CD4-positive, alpha-beta T cell treated with Interleukin-6 for 4 hours (primary cell): Measurements from ENCODE around the gene CELF4.

Experiments
- DNase-seq: peaks from one replicate; pipeline ENCODE4 v3.0.0-alpha.2; 2020; ENCODE audit warnings: mixed read lengths

CELF4 gene

DNA sequence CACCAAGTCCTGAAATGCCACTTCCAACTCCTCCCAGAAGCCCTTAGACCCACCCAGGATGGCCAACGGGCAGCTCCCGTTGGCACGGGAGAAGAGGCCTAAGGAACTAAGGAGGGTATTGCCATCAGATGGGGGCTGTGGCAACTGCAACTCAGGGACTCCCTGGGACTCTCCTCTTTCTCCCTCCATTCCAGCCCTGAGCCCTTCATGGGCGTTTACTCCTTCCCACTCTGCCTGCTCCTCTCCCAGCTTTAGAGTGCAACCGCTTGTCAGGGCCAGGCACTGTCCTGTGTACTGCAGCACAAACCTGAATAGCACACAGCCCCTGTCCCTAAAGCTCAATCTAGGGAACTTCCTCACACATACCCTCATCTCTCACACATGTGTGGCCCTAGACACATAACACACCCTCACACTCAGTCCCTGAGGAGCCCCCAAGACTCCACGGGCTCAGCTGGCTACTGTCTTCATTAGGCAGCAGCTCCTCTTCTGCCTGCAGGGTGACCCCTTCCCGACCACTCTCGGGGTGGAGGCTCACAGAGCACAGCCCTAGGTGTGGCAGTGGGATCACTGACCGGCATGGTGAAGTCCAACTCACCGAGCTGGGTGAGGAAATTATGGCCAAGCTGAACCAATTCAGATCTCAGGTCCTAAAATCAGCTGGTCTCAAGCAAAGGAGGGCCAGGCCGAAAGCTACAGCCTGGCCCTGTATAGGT is 316.3 kb downstream of the CELF4 start:
- no peak for DNase-seq

DNA sequence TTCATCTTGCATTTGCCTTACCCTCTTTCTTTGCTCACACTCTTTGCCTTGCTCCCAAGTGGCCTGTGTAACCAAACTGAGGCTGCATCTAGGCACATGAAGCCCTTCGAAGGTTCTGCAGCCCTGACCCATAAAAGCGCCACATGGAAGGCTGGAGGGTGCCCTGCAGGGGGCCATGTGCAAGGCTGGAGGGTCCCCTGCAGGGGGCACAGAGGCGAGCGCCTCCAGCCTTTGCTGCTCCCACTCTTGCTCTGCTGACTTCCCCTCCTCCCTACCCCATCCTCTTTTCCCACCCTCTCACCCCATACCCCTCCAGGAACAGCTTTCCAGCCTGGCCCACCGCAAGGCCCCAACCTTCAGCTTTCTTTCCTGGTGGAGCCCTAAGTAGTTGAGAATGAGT is 317.3 kb downstream of the CELF4 start:
- no peak for DNase-seq

DNA sequence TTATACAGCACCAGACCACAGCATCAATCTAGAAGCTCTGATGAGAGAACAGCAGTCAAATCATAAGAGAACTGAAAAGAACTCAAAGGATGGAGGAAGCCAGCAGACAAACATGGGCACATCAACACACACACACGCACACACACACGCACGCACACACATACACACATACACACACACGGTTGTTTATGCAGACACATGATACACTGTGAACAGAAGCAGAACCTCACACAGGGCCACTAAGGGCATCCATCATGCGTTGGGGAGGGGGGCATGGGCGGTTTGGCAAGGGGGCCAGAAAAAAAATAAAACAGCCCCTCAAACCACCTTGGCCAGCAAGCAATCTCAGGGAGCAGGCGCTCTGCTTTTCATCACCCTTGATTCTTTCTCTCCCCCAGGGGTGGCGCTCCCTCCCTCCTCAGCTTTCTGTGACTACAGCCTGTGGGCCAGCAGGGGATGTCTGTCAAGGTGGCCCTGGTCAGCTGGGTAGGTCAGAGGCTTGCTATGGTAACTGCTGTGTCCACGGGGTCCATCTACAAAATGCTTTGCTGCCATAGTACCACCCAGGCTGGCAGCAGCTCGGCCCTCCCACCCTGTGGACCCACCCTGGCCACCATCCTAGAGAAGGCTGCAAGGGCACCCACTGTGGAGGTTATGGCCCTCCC is 318.0 kb downstream of the CELF4 start:
- no peak for DNase-seq

DNA sequence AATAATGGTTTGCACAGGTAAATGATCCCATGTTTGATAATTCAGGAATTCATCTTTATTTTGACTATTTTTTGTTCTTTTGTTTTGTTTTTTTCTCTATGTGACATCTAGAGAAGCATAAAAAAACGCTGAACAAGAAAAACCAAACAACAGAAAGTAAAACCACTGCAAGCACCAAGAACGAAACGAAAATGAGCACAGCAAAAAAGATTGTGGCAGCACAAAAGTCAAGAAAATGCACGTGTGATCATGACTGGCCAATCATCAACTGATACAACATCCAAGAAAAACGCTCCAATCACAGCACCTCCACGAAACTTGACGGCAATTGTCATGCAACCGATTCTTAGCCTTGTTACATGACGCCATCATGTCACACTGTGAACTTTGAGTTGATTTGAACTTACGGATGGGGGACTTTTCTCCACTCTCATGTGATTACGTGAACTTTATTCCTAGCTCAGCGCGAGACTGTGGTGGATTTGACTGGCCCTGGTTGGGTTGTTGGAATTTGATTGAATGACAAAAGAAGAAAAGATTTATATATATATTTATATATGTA is 318.7 kb downstream of the CELF4 start:
- no peak for DNase-seq

DNA sequence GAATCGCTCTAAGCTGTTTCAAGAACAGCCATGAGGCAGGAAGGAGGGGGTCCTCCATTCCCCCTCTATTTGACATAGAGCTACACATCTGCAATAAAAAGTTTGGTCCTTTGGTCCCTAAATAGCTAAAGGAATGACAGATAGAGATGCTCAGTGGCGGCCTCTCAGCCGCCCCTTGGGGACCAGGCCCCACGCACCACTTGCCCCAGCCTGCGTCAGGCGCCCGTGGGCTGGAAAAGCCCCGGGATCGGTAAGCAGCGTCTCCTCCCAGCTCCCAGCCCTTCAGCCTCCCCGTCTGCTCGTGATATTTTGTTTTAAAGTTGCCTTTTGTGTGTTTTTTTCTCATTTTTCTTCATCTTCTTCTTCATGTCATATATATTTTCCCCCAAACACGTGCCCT is 321.0 kb downstream of the CELF4 start:
- no peak for DNase-seq

DNA sequence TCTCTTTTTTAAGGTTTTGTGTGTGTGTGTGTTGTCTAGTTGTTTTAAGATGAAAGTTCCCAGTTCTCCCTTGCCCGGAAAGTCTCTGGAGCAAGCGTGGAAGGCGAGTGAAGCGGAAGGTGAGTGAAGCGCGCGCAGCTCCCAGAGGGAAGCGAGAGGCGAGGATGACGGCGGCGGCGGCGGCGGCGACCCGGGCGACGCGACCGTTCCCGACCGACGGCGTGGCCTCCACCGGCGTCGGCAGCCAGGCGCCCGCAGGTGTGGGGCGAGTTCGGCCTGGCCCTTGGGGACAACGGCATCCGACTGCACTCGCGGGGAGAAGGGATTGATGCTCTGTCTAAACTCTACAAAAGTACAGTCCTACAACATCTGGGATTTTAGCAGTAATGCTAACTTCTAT is 321.9 kb downstream of the CELF4 start:
- no peak for DNase-seq

DNA sequence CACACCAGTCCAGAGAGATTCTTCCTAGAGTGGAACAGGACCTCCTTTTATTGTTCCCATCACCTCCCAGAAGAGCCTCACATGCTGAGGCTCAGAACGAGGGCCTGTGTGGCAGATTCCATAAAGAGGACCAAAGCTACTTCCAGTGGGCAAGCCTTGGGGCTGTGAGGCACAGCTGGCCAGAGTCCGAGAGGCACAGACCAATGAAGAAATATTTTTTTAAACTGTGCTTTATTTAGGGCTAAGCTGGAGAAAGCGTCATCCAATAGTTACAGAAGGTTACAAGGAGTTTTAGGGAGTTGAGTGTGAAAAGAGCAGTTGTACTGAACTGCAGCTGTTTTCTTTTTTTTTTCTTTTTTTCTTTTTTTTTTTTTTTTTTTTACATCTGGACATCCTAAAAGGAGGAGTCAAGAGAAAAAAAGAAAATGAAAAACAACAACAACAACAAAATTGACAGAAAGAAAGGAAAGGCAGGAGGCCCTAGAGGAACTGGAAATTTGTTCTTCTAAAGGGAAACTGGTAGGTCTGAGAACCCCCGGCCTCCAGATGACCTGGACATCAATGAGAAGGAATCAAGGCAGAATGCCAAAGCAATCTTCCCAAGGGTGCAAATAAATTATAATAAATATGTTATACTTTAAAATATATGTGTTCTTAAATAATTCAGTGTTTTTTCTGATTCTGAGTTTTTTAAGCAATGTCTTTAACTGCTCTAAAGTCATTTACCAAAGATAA is 322.6 kb downstream of the CELF4 start:
- no peak for DNase-seq

DNA sequence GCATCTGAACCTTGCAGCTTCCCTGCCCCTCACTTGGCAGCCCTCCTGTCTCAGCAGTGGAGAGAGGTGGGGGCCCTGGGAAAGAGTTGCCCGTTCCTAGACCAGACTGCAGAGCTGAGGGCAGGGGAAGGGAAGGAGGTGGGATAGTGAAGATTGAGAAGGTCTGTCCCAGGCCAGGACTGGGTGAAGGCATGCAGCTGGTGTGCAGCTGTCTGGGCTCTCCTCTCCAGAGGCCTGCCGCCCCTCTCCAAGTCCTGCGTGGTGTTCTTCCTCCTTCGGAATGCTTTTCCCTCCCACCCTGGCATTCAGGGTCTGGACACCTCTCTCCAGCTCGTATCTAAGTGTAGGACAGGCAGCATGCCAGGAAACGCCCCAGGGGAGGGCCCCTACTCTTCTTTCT is 323.5 kb downstream of the CELF4 start:
- no peak for DNase-seq

DNA sequence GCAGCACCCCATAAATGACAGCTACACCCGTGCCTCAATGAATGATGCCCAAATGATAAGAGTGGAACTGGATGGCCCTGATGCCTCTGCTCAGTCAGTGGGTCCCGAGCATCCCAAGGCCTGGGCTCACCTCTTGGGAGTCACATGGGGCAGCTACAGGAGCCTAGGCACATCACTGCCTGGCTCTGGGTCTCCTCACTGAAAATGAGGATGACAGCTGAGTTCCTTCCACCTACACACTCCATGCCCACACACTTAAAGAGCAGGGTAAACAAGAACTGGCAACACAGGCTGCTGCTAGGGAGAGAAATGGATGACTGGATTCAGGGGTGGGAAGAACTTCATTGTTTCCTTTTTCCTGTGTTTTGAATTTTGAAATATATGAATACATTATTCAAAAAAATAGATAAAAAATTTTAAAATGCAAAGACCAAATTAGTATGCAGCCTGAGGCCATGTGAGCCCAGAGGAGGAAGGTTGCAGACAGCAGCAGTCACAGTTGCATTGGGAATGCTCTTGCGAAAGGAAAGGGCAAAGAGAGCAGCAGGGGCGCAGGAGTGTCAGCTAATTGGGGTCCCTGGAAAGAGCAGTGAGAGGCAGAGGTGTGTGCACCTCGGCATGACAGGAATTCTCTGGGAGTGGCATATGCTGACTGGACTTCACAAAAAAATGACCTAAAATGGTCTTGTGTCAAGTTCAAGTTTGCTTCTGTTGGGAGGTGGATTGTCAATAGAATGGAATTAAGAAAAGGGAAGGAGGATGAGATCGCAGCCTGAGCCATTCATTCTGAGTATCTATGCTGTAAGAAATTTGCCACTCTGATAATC is 327.1 kb downstream of the CELF4 start:
- DNase-seq: no peak

DNA sequence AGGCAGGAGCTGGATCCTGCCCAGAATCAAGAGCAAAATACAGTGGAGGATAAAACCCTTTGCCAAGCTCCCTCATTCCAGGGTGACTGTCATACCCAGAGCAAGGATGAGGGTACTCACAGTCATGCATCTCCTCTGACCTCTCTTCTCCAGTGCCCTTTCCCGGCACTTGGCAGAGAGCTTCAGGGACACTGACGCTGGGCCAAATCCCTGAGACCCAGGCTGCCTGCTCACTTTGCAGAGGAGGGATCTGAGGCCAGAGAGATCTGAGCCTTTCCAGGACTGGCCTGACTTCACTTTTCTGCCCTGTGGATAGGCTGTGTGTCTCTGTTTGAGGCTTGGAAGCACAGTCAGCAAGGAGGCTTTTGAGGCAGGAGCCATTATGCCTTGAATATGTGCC is 330.0 kb downstream of the CELF4 start:
- no peak for DNase-seq

DNA sequence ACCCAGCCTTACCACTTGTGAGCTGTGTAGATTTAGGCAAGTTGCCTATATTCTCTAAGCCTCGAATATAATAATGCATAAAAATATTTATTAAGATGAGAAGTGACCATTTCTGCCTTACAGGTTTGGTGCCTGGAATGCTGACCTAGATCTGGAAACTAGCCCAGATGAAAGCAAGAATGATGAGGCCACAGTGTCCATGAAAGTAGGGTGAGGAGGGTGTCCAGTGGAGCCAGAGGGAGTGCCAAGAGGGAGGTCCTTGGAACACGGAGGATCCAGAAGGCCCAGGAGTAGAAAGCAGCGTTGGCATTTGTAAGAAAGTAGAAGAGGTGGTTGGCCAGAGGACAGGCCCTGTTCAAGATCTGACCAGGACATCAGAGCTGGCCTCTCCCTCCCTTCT is 334.3 kb downstream of the CELF4 start:
- DNase-seq: no peak

DNA sequence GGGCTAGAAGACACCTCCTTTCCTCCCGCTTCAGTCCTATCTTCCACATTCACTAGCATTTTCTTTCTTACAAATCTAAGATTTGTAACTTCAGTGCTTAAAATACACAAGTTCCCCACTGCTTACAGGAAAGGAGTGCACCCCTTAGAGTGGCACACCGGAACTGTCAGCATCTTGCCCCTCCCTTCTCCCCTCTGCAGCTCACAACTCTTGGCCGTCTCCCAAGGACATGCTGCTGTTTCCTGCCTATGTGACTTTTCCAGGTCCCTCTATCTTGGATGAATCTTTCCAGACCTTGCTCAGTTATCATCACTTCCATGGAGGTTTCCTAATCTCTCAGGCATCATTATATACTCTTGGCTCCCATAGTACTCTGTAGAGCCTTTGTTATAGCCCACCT is 334.8 kb downstream of the CELF4 start:
- DNase-seq: no peak

DNA sequence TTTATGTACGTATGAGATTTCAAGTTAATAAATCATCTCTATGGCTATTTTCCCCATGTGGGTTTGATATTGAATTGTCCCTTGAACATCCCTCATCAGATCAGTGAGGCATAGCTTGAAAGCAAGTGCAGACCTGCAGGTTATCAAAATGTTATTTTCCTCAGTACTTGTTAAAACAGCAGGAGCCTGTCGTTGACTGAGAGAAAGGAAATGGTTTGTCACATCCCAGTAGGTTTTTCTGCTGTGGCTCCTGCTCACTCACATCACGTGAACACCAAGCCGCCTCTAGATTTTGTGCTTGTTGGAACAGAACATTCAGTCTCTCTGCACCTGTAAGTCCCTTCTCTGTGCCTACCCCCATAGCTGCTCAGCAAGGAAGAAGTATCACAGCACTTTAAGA is 340.3 kb downstream of the CELF4 start:
- DNase-seq: no peak

DNA sequence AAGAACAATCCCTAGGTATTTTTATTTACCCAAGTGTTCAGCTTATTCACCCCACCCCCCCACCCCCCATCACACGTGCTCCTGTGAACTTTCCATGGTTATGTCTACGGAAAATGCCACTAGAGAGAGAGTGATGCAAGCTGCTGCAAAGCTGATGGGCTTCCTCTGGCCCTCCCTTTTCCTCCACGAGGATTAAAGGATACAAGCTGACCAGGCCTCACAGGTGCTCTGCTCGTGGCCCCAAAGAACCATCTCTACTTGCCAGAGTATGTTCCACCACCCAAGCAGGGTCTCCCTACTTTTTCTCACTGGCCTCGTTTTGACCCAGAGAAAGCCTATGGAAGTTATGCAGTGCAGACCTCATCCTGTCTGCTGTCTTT is 342.6 kb downstream of the CELF4 start:
- DNase-seq: no peak

DNA sequence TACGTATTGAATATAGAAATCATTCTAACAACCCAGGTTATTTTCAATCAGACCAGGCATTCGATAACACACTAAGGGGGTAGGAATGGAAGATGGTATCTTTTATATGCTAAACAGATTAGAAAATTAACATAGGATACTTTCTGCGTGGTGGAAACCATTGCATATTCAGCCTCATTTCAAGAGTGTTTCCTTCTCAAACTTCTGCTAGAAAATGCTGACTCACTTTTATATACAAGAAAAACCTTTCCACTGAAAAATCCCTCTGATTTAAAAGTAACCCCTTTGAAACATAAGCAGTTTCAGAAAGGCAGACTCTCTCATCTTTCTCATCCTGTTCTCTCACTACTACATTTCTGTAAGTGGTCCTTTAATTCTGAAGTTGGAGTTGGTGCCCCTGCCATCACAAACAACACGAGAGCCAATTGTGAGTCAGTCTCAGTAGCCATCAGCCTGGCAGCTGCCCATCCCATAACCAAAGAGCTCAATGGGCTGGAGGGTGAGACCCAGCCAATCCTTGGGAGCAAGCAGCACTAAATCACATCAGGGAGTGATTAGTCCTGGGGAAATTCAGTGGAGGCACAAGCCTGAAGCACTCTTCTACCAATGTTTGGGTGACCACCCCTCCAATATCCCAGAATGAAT is 343.1 kb downstream of the CELF4 start:
- DNase-seq: no peak

DNA sequence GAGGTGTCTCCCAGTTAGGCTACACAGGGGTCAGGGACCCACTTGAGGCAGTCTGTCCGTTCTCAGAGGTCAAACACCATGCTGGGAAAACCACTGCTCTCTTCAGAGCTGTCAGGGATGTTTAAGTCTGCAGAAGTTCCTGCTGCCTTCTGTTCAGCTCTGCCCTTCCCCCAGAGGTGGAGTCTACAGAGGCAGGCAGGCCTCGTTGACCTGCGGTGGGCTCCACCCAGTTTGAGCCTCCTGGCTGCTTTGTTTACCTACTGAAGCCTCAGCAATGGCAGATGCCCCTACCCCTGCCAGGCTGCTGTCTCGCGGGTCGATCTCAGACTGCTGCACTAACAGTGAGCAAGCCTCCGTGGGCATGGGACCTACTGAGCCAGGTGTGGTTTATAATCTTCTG is 346.3 kb downstream of the CELF4 start:
- DNase-seq: no peak

DNA sequence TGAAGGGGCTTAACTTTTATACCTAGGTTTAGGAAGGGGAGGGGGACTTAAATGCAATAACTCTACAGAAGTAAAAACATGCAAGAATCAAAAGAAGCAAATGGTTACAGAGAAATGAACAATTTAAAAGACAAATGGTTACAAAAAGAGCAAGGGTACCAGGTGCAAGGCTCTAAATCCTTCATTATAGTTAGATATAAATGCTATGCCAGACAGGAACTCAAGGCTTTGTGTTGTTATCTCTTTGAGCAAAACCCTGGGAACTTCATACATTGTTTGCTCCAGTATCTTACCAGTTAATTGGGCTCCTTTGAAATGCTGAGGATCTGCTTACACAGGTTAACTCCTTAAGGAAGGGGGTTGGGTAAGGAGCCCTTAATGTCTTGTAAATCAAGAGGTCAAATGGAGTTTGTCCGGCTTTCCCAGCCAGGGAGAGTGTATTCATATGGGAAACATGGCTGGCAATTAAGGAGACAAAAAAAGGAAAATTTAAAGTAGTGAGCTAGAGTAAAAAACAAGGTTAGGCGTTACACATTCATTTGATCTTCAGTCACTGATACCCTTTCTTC is 347.5 kb downstream of the CELF4 start:
- DNase-seq: no peak

DNA sequence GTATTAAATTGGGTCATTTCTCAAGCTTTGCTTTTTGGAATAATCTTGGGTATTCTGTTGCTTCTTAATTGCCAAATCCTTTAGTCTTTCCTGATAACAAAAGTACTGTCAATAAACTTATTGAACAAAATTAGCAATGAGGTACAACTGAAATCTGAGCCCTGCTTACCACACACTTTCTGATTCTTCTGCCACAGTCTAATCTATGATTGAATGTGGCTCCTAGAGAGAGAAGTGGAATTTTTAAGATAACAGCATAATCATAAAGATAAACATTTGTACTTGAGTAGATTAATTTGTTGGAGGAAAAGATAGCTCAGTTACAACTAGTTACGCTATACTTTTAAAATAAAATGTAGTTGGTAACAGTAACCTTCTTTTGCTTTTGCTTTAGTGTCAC is 354.8 kb downstream of the CELF4 start:
- DNase-seq: no peak

DNA sequence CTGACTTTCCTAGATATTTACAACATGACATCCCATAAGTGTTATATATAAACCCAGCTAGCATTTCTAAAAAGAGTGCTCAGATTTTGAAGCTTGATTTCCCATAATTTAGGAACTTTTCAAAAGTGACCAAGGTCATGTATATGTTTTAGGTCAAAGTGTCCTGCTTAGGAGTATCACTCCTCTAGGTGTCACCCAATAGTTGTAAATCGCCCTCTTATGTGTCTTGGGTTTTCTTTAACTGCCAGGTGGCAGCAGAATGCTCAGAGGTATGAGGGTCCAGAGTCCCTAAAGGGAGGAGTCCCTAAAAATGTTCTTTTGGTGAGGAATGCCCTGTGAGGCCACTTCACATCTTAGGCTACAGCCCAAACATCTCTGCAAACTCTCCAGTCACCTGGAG is 358.3 kb downstream of the CELF4 start:
- no peak for DNase-seq

DNA sequence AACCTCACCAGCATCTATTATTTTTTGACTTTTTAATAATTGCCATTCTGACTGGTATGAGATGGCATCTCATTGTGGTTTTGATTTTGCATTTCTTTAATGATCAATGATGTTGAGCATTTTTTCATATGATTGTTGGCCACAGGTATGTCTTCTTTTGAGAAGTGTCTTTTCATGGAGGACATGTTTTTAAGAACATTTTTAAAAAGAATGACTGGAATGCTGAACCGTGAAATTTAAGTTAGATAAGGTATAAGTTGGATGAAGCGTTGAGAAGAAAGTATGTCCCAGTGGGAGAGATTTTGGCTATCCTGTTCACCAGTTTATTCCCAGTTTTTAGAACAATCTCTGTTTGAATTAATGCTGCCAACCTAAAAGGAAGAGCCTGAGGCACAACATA is 365.9 kb downstream of the CELF4 start:
- DNase-seq: no peak
